ENCODE data around the gene GTF2F2. TPM values are rescaled to one million over a fixed set of nuclear protein-coding genes. Genes with fewer than 3 reads are reported as not detected.

The GTF2F2 gene
- polyA plus RNA-seq, 1 donor (not counting 4 experiments of a cell fraction or from before 2014, with no cell fraction given) = 55.5 TPM

- H3K27ac ChIP-seq (ENCODE audit: control insufficient read depth, insufficient read depth, low read length) = peak overlapping the region; percentile 58
- dilution Hi-C loops (cut with MboI; ENCODE audit: extremely low pct_ligation_motif_present, low sequenced_read_pairs) = no loop called here
- FAIRE-seq = no peak
These were observed 211.4 kb downstream of the GTF2F2 start for GRCh38 chr13:45331692-45332035.

GRCh38 chr13:45332036-45332830 is 211.9 kb downstream of the GTF2F2 start:
- dilution Hi-C loops (cut with MboI; ENCODE audit: extremely low pct_ligation_motif_present, low sequenced_read_pairs) = no loop called here

More at GRCh38 chr13:45331692-45332035, 211.4 kb downstream of the GTF2F2 start:
- no peaks in the 10 kb centered on the region for H3K27me3 ChIP-seq (ENCODE audit: control insufficient read depth, extremely low read depth, insufficient read depth, low read length)
- peaks cover 11 to 22% of the 10 kb centered on the region in 2 experiments for H3K36me3 ChIP-seq (ENCODE audit: control insufficient read depth in 2 of 2, extremely low read depth in 1 of 2, insufficient read depth in 2 of 2, low read length in 2 of 2)
- H4K20me1 ChIP-seq (ENCODE audit: control insufficient read depth, extremely low read depth, insufficient read depth, low read length) = peaks cover 37% of the 10 kb centered on the region
- TF ChIP-seq EZH2 (IDR thresholded peaks at IDR 0.05; ENCODE audit: low read length) = no peak
- no peak for TF ChIP-seq CTCF (optimal IDR thresholded peaks at IDR 0.05 in 1 of 3, IDR thresholded peaks at IDR 0.05 in 1 of 3, conservative IDR thresholded peaks at IDR 0.05 in 1 of 3; ENCODE audit: extremely low read depth in 1 of 3, insufficient read depth in 2 of 3, low read length in 3 of 3)
- DNase-seq (ENCODE audit: low read depth, low spot score) = no peak
- no peak overlapping the region for H3K4me2 ChIP-seq (ENCODE audit: control insufficient read depth, extremely low read depth, insufficient read depth, low read depth, low read length)
- peaks cover 66% of the 10 kb centered on the region for H3K4me1 ChIP-seq (ENCODE audit: control insufficient read depth, extremely low read depth, insufficient read depth, low read length)
- H3K79me2 ChIP-seq (ENCODE audit: control insufficient read depth, insufficient read depth, low read length) = peaks cover 8% of the 10 kb centered on the region
- H2AFZ ChIP-seq (ENCODE audit: control insufficient read depth, low read length) = no peak overlapping the region
- H3K9ac ChIP-seq (ENCODE audit: control insufficient read depth, extremely low read depth, insufficient read depth, low read length) = peak overlapping the region; percentile 1
- H3K9me3 ChIP-seq (ENCODE audit: control insufficient read depth, low read depth, low read length) = no peaks in the 10 kb centered on the region
- peaks cover 10% of the 10 kb centered on the region for H3K9me1 ChIP-seq (ENCODE audit: control insufficient read depth, extremely low read depth, insufficient read depth, low read length)
- no peak overlapping the region for H3K4me3 ChIP-seq (ENCODE audit: control insufficient read depth in 2 of 3, extremely low read depth in 1 of 3, insufficient read depth in 2 of 3, low read depth in 1 of 3, low read length in 3 of 3)

More at GRCh38 chr13:45332036-45332830, 211.9 kb downstream of the GTF2F2 start:
- Histone ChIP-seq H3K79me2 (ENCODE audit: control insufficient read depth, insufficient read depth, low read length) (peaks cover 14% of the 10 kb centered on the region), H3K27ac (ENCODE audit: control insufficient read depth, insufficient read depth, low read length) (peak overlapping the region; percentile 58), H3K9me1 (ENCODE audit: control insufficient read depth, extremely low read depth, insufficient read depth, low read length) (peaks cover 10% of the 10 kb centered on the region), H4K20me1 (ENCODE audit: control insufficient read depth, extremely low read depth, insufficient read depth, low read length) (peaks cover 39% of the 10 kb centered on the region), H2AFZ (ENCODE audit: control insufficient read depth, low read length) (no peak overlapping the region), H3K4me3 (ENCODE audit: control insufficient read depth in 2 of 3, extremely low read depth in 1 of 3, insufficient read depth in 2 of 3, low read depth in 1 of 3, low read length in 3 of 3) (no peak overlapping the region), H3K9me3 (ENCODE audit: control insufficient read depth, low read depth, low read length) (no peaks in the 10 kb centered on the region), H3K9ac (ENCODE audit: control insufficient read depth, extremely low read depth, insufficient read depth, low read length) (peak overlapping the region; percentile 2), H3K36me3 (ENCODE audit: control insufficient read depth in 2 of 2, extremely low read depth in 1 of 2, insufficient read depth in 2 of 2, low read length in 2 of 2) (peaks cover 13 to 28% of the 10 kb centered on the region in 2 experiments), H3K4me1 (ENCODE audit: control insufficient read depth, extremely low read depth, insufficient read depth, low read length) (peaks cover 69% of the 10 kb centered on the region), H3K4me2 (ENCODE audit: control insufficient read depth, extremely low read depth, insufficient read depth, low read depth, low read length) (no peak overlapping the region), H3K27me3 (ENCODE audit: control insufficient read depth, extremely low read depth, insufficient read depth, low read length) (no peaks in the 10 kb centered on the region)
- no peak for TF ChIP-seq CTCF (optimal IDR thresholded peaks at IDR 0.05 in 1 of 3, IDR thresholded peaks at IDR 0.05 in 1 of 3, conservative IDR thresholded peaks at IDR 0.05 in 1 of 3; ENCODE audit: extremely low read depth in 1 of 3, insufficient read depth in 2 of 3, low read length in 3 of 3)
- no peak for TF ChIP-seq EZH2 (IDR thresholded peaks at IDR 0.05; ENCODE audit: low read length)
- FAIRE-seq (peak; percentile 64), DNase-seq (ENCODE audit: low read depth, low spot score) (peak; percentile 68)
